Motor neuron (in vitro differentiated cells): ENCODE results near the gene ZNRF1. TPM values are rescaled to one million over a fixed set of nuclear protein-coding genes. Genes with fewer than 3 reads are reported as not detected.

ENCODE experiments used
- ATAC-seq, 8 experiments: fragments of 200-7000 bp; cut with Tn5 transposase; replicated peaks in 6 of 8; 2 replicates each; pipeline ENCODE4 v1.8.0; 2021; ENCODE audit warnings: mild to moderate bottlenecking in 8 of 8, moderate library complexity in 8 of 8
- H3K27ac ChIP-seq, 2 donors: fragments of 250-450 bp; sonication (Bioruptor Pico); 2 replicates each; pipeline ENCODE4 v1.9.0; 2021; ENCODE audit warnings: antibody characterized with exemption in 2 of 2, mild to moderate bottlenecking in 2 of 2, moderate library complexity in 1 of 2
- H3K4me1 ChIP-seq, 2 donors: fragments of 250-450 bp; sonication (Bioruptor Pico); replicated peaks in 1 of 2; 2 replicates each; pipeline ENCODE4 v1.6.1; 2021; ENCODE audit warnings: antibody characterized with exemption in 2 of 2, mild to moderate bottlenecking in 2 of 2, moderate library complexity in 1 of 2
- H3K4me3 ChIP-seq, 5 donors: fragments of 250-450 bp; sonication (Bioruptor Pico); 2 replicates each; pipeline ENCODE4 v1.9.0; 2021; ENCODE audit warnings: antibody characterized with exemption in 5 of 5, mild to moderate bottlenecking in 5 of 5, moderate library complexity in 4 of 5
- WGBS, 10 experiments: fragments of 450-650 bp; shearing (Covaris generic); methylation state at CpG; one replicate each; pipeline ENCODE4 v1.0.0; 2022; 5-methylcytosine and 5-hydroxymethylcytosine counted together
- in situ Hi-C, 9 experiments: fragments of 400-800 bp; cut with MboI; loops; one replicate each; pipeline ENCODE4 v1.15.0; 2021; ENCODE audit warnings: low sequenced_read_pairs in 9 of 9, low pct_unique_long_range_greater_than_20kb in 2 of 9; ENCODE audit not compliant: unreplicated experiment in 9 of 9
- total RNA-seq, 8 experiments: library from RNA; unstranded; fragments of 300-600 nt; gene quantifications; 2 replicates each; pipeline versions ENCODE4 v1.2.3 to v1.2.4, GENCODE V29; 2022

The ZNRF1 gene
- total RNA-seq, 8 experiments from 2014 or later: 7.7 to 20.2 (median 14.2) TPM

DNA sequence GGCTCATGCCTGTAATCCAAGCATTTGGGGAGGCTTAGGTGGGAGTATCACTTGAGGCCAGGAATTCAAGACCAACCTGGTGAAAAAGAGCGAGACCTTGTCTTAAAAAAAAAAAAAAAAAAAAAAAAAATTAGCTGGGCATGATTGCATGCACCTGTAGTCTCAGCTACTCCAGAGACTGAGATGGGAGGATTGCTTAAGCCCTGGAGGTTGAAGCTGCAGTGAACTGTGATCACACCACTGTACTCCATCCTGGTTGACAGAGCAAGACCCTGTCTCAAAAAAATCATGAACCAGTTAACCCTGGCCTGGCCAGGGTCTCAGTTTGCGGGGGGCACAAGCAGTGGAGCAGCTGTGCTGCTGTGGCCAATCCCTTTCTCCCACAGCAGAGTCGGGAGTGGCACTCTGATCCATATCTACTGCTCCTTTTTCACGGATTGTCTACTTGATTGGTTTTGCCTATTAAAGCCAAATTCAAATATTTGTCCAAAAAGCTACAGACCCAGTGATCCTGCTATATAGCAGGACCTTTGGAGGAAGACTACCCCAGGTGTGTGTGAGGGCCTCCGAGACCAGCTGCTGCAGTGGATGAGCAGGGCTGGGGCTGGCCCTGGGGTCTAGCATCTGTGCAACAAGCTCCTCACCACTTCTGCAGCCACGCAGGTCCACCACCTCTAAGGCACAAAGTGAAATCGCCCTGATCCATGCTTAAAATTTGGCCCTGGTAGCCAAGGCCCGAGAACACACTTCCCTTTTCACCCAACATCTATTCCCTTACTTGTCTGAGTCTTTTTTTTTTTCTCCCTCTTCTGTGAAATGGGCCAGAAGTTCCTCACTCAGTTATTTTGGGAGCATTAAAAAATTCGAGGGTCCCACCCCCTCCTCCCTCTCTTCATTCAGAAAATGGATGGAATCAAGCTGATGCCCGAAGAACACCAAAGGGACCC lies 69.5 kb downstream of the ZNRF1 start:
- H3K27ac ChIP-seq: no peak overlapping the region
- H3K4me1 ChIP-seq: peaks cover 1 to 6% of the 10 kb centered on the region in 2 donors
- in situ Hi-C loops: no loop called here
- no peak for ATAC-seq
- 50 to 100% (median 88%) methylated on average over 1 to 8 of the region's 10 CpGs; no CpG with 5 or more reads in 1 of the 10 experiments for WGBS, 10 experiments
- no peak overlapping the region for H3K4me3 ChIP-seq

- WGBS, 10 experiments: 0 to 100% (median 79%) methylated on average over 1 to 6 of the region's 11 CpGs; no CpG with 5 or more reads in 3 of the 10 experiments
- H3K4me3 ChIP-seq: no peak overlapping the region
- peak in 5 of 8 experiments; percentile 31 to 68 (median 51) for ATAC-seq
- peaks cover 9 to 18% of the 10 kb centered on the region in 2 donors for H3K4me1 ChIP-seq
- H3K27ac ChIP-seq: no peak overlapping the region
- in situ Hi-C loops: no loop called here
Measured at GRCh38 chr16:75070012-75070841, 71.4 kb downstream of the ZNRF1 start.

- peaks cover 9 to 18% of the 10 kb centered on the region in 2 donors for H3K4me1 ChIP-seq
- no peak overlapping the region for H3K4me3 ChIP-seq
- no peak overlapping the region for H3K27ac ChIP-seq
- WGBS, 10 experiments: 93 to 100% (median 100%) methylated on average over 1 to 2 of the region's 3 CpGs; no CpG with 5 or more reads in 3 of the 10 experiments
- ATAC-seq: no peak
- in situ Hi-C loops: no loop called here
Measured at GRCh38 chr16:75071621-75072020, 72.8 kb downstream of the ZNRF1 start.

DNA sequence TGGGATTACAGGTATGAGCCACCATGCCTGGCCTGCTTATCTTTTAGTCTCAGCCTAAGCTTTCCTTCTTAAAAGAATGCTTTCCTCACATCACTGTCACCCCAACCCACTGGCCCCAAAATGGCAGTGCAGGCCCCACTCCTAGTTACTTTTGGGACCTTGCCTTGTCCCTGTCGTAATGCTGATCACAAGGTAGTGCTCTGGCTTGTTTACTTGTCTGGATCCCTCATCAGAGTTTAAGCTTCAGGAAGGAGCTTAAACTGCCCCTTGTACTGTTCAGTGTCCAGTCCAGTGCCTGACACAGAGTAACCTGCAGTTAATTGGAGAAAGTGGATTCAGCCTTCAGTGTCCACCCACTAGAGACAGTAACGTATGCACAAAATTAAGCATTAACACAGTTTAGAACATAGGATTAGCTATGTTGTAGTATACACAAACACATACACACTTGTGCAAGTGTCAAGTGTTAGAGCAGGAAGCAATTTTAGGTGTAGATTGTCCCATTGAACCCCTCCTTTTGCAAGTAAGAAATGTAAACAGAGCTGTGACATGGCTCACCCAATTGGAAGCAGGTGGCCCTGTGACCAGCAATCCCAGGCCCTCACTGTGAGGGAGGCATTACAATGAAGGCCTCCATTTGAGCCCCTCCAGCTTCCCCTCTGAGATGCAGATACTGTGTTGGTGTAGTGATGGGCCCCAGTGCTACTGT lies 73.6 kb downstream of the ZNRF1 start:
- H3K4me1 ChIP-seq: peaks cover 9 to 18% of the 10 kb centered on the region in 2 donors
- in situ Hi-C loops: no loop called here
- no peak overlapping the region for H3K4me3 ChIP-seq
- WGBS, 10 experiments: 67 to 100% (median 90%) methylated on average over 1 to 2 of the region's 2 CpGs; no CpG with 5 or more reads in 5 of the 10 experiments
- ATAC-seq: no peak
- no peak overlapping the region for H3K27ac ChIP-seq

DNA sequence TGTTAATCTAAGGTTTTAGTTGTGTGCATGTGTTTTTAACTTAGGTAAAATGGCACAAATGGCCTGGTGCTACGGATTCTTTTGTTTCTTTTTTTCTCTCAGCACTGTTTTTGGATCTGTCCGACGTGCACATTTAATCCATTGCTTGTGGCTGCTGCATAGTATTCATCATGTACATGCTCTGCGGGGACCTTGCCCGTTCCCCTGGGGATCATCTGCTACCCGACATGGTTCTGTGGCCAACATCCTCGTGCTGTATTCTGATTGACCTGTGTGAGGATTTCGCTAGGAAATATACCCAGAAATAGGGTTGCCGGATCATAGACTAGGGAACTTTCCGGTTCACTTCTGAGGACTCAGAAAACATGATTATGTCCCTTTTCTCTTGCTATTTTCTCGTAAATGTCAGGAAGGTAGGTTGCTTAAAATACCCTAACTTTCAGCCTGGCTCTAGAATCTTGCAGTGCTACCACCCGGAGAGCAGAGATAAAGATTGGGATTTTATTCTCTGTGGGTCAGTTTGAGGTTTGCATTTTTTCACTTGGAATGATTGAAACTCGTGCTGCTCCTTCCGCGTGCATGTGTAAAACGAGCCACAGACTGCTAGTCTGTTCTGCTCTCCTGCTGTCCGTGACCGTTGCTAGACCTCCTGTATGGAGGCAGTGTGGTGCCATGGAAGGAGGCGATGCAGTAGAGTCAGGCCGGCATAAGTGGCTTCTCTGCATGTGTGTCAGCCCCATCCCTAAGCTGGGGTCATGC lies 74.9 kb downstream of the ZNRF1 start:
- ATAC-seq: peak in 3 of 8 experiments; percentile 42 to 56 (median 49)
- H3K4me1 ChIP-seq: peaks cover 9 to 18% of the 10 kb centered on the region in 2 donors
- 48 to 100% (median 71%) methylated on average over 1 to 20 of the region's 20 CpGs for WGBS, 10 experiments
- H3K4me3 ChIP-seq: no peak overlapping the region
- H3K27ac ChIP-seq: peak overlapping the region in 1 of 2 donors; percentile 39
- in situ Hi-C loops: no loop called here

- in situ Hi-C loops: no loop called here
- H3K27ac ChIP-seq: no peak overlapping the region
- WGBS, 10 experiments: 61 to 100% (median 84%) methylated on average over 1 to 4 of the region's 4 CpGs; no CpG with 5 or more reads in 2 of the 10 experiments
- H3K4me3 ChIP-seq: no peak overlapping the region
- peaks cover 9 to 18% of the 10 kb centered on the region in 2 donors for H3K4me1 ChIP-seq
- ATAC-seq: peak in 1 of 8 experiments; percentile 52
Measured at GRCh38 chr16:75074304-75074793, 75.5 kb downstream of the ZNRF1 start.

- WGBS, 10 experiments: 68 to 100% (median 98%) methylated on average over 1 to 8 of the region's 12 CpGs; no CpG with 5 or more reads in 2 of the 10 experiments
- no peak overlapping the region for H3K4me3 ChIP-seq
Measured at GRCh38 chr16:75074920-75075687, 76.3 kb downstream of the ZNRF1 start.

DNA sequence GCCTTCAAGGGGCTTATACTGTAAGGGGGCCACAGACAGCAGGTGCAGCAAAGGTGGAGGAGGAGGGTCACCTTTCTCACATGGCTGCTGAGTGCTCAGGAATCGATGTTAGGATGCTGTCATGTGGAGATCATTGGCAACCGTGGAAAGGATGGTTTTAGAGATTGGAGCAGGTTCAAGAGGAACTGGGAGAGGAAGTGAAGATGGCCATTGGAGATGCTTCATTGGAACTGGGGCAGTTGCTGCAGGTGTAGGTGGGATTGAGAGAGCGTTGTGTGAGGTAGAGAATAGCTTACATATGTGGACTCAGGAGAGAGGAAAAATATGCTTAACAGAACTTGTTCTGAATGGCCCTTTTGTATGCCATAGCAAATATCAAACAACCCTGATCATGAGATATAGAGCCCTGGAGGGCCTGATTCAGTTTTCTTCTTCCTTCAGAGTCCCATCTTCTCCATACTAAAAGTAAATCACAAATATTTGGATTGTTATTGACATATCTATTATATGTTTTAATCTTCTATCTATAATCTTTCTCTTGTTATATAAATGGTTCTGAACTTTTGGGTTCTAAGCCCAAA lies 77.0 kb downstream of the ZNRF1 start:
- Histone ChIP-seq H3K4me3 (no peak overlapping the region), H3K27ac (no peak overlapping the region), H3K4me1 (peaks cover 9 to 15% of the 10 kb centered on the region in 2 donors)
- in situ Hi-C loops: no loop called here
- 79 to 92% (median 80%) methylated on average over 1 to 3 of the region's 3 CpGs; no CpG with 5 or more reads in 4 of the 10 experiments for WGBS, 10 experiments
- ATAC-seq: no peak

More at GRCh38 chr16:75074920-75075687, 76.3 kb downstream of the ZNRF1 start:
- in situ Hi-C loops: no loop called here
- Histone ChIP-seq H3K27ac (no peak overlapping the region), H3K4me1 (peaks cover 9 to 17% of the 10 kb centered on the region in 2 donors)
- ATAC-seq: no peak

DNA sequence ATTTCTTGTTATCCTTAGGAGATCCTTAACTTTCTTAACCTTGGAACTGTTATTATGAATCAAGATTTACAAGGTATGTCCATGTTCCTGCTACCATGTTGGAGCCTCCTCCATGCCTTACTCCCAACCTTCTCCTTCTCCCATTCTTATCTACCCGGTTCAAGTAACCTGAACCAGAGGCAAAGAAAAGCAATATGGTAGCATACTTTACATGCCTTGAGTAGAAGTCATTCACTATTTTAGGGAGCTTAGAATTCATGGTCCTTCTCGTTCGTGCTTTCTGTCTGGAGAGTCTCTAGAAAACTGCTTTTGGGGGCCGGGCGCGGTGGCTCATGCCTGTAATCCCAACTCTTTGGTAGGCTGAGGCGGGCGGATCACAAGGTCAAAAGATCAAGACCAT lies 80.1 kb downstream of the ZNRF1 start:
- Histone ChIP-seq H3K27ac (no peak overlapping the region), H3K4me1 (peaks cover 10 to 20% of the 10 kb centered on the region in 2 donors), H3K4me3 (no peak overlapping the region)
- ATAC-seq: no peak
- WGBS, 10 experiments: 90 to 100% (median 94%) methylated on average over 1 to 7 of the region's 8 CpGs; no CpG with 5 or more reads in 5 of the 10 experiments
- in situ Hi-C loops: no loop called here

- ATAC-seq: no peak
- no peak overlapping the region for H3K4me3 ChIP-seq
- WGBS, 10 experiments: 83 to 100% (median 100%) methylated on average over 1 to 4 of the region's 7 CpGs; no CpG with 5 or more reads in 5 of the 10 experiments
- H3K27ac ChIP-seq: no peak overlapping the region
- peaks cover 13 to 20% of the 10 kb centered on the region in 2 donors for H3K4me1 ChIP-seq
- in situ Hi-C loops: no loop called here
Measured at GRCh38 chr16:75079346-75079926, 80.6 kb downstream of the ZNRF1 start.
